Measurements from ENCODE around the gene EDNRB.

The EDNRB gene

DNA sequence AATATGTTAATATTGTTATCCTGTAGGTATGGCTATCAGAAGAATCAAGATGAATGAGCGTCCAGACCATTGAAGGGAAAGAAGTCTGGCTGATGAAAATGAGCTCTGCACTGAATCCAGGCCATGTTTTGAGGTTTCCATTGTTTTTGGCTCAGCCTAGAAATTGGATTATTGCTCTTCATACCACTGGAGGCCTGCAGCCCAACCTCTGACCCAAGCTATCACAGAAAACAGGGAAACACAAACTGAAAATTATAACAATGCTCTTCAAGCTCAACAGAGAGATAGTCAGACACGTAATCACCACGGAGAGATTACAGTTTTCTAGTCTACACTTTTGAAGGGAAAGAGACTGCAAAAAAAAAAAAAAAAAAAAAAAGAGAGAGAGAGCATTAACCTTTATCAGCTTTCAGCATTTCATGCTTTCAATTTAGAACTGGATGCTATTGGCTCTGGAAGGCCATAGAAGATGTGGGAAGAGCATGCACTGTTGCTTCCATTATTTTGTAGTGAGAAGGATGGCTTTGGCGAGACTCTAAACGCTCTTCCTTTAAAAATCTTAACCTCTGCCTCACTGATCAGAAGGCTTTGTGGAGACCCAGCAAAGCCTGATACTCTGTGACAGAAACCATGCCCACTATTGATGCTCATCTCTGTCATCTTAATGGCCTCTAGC, 10.8 kb downstream of the EDNRB start:
- no peaks in the 10 kb centered on the region for H3K36me3 ChIP-seq
- H3K4me3 ChIP-seq (ENCODE audit: low read depth in 1 of 2, low read length in 1 of 2), result no peak overlapping the region
- H3K4me1 ChIP-seq (ENCODE audit: control insufficient read depth in 1 of 2, insufficient read depth in 1 of 2, low read depth in 1 of 2, low read length in 1 of 2), result no peaks in the 10 kb centered on the region
- no peak for TF ChIP-seq CTCF (IDR thresholded peaks at IDR 0.05)
- H3K27me3 ChIP-seq, result no peaks in the 10 kb centered on the region
- H3K27ac ChIP-seq, result no peak overlapping the region
- no peaks in the 10 kb centered on the region for H3K9me3 ChIP-seq

- Histone ChIP-seq H3K4me1 (ENCODE audit: control insufficient read depth in 1 of 2, insufficient read depth in 1 of 2, low read depth in 1 of 2, low read length in 1 of 2) (no peaks in the 10 kb centered on the region), H3K27ac (no peak overlapping the region), H3K27me3 (no peaks in the 10 kb centered on the region), H3K36me3 (no peaks in the 10 kb centered on the region), H3K4me3 (ENCODE audit: low read depth in 1 of 2, low read length in 1 of 2) (no peak overlapping the region), H3K9me3 (no peaks in the 10 kb centered on the region)
- no peak for TF ChIP-seq CTCF (IDR thresholded peaks at IDR 0.05)
These were observed 14.6 kb downstream of the EDNRB start for GRCh38 chr13:77904031-77904430.

GRCh38 chr13:77903435-77903834, 15.2 kb downstream of the EDNRB start:
- no peaks in the 10 kb centered on the region for H3K36me3 ChIP-seq
- no peaks in the 10 kb centered on the region for H3K4me1 ChIP-seq (ENCODE audit: control insufficient read depth in 1 of 2, insufficient read depth in 1 of 2, low read depth in 1 of 2, low read length in 1 of 2)
- no peaks in the 10 kb centered on the region for H3K27me3 ChIP-seq
- H3K4me3 ChIP-seq (ENCODE audit: low read depth in 1 of 2, low read length in 1 of 2), result no peak overlapping the region
- no peak overlapping the region for H3K27ac ChIP-seq
- no peak for TF ChIP-seq CTCF (IDR thresholded peaks at IDR 0.05)
- no peaks in the 10 kb centered on the region for H3K9me3 ChIP-seq

- H3K36me3 ChIP-seq, result no peaks in the 10 kb centered on the region
- H3K4me1 ChIP-seq (ENCODE audit: control insufficient read depth in 1 of 2, insufficient read depth in 1 of 2, low read depth in 1 of 2, low read length in 1 of 2), result no peaks in the 10 kb centered on the region
- H3K27me3 ChIP-seq, result no peaks in the 10 kb centered on the region
- TF ChIP-seq CTCF (IDR thresholded peaks at IDR 0.05), result no peak
- no peaks in the 10 kb centered on the region for H3K9me3 ChIP-seq
- H3K4me3 ChIP-seq (ENCODE audit: low read depth in 1 of 2, low read length in 1 of 2), result no peak overlapping the region
- no peak overlapping the region for H3K27ac ChIP-seq
These were observed 16.2 kb downstream of the EDNRB start for GRCh38 chr13:77902319-77902963.

DNA sequence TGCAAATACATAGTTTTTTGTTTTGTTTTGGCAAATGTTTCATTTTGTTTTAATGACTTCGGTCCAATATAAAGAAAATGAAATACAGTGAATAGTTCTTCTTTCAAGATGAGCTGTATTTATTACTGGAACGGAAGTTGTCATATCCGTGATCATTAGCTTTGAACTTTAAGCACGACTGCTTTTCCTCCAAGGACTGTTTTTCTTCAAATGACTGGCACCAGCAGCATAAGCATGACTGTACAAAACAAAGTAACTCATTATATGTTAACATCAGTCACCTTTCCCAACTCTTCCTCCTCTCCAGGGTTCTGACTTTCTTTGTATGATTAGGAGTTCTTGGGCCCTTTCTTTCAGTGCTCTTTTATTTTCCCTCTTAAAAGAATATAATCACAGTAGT, 20.5 kb downstream of the EDNRB start:
- no peak overlapping the region for H3K27ac ChIP-seq
- no peak for TF ChIP-seq CTCF (IDR thresholded peaks at IDR 0.05)

More for the DNA sequence above, 20.5 kb downstream of the EDNRB start:
- no peaks in the 10 kb centered on the region for H3K4me1 ChIP-seq (ENCODE audit: control insufficient read depth in 1 of 2, insufficient read depth in 1 of 2, low read depth in 1 of 2, low read length in 1 of 2)
- no peaks in the 10 kb centered on the region for H3K36me3 ChIP-seq
- no peak overlapping the region for H3K4me3 ChIP-seq (ENCODE audit: low read depth in 1 of 2, low read length in 1 of 2)
- no peaks in the 10 kb centered on the region for H3K9me3 ChIP-seq
- no peaks in the 10 kb centered on the region for H3K27me3 ChIP-seq

All from neutrophil (primary cell).